GM12801 (cell line): ENCODE results near the gene LPGAT1.

Experiments used
- CTCF ChIP-seq: IDR thresholded peaks from one replicate; pipeline ENCODE4 v1.5.1; 2011; ENCODE audit warnings: control low read depth; ENCODE audit not compliant: insufficient read length; ENCODE audit errors: extremely low read depth

The LPGAT1 gene

DNA sequence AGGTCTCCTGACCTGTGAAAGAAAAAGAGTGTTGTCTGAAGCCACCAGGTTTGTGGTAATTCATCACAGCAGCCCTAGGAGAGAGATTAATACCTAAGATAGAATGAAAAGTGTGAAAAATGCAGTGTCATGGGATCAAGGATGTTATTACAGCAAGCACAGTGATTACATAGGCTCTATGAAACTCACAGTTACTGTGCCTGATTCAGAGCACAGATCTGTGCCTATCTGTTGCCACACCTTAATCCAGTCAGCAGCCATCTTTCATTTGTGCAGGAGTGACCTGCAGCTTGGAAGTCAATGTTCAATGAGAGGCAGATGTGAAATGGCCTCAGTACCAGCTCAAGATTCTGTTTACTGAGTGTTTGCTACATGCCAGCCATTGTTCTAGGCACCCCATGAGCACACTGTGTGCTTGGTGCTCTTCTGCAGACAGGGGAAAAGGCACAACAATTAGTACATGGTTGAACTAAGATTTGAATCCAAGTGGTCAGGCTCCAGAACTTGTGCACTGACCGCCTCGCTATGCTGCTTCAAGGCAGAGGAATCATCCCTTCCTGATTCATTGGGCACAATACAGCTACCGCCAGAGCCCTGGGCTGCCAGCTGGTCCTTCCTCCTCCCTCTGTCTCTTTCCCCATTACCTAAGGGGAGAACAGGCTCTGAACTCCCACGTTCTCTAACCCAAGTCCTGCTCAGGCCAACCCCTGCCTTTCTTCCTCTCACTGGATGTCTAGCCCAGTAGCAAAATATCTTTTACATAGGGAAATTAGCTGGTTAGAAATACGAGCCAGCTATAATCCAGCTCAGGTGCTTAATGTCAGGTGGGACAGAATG lies 98.9 kb downstream of the LPGAT1 start:
- TF ChIP-seq CTCF: no peak

DNA sequence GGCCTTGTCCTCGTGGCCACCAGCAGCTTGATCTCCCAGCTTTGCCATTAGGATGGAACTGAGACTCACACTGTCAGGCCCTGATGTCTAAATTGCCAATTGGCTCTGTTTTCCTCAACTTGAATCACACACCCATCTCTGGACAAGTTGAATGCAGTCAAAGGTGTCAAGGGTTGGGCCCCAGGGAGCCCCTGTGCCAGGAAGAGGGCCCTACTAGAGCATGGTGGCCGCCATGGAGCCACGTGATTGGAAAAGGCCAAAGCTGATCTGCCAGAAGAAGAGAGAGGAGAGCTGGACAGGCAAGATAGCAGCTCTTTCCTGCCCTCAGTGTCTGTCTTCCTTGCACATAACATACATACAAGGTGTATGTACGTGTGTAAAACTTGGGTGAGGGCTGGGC lies 100.2 kb downstream of the LPGAT1 start:
- no peak for TF ChIP-seq CTCF

DNA sequence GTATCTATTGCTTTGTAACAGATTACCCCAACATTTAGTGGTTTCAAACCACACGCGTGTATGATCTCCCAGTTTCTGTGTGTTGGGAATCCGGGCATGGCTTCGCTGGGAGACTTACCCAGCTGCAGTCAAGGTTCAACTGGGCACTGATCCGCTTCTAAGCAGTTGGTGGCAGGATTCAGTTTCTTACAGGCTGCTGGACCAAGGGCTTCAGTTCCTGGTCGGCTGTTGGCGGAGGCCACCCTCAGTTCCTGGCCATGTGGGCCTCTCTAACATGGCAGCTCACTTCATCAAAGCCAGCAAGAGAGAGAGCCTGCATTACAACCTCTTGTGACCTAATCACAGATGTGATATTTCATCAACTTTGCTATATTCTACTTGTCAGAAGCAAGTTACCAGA lies 101.3 kb downstream of the LPGAT1 start:
- no peak for TF ChIP-seq CTCF

- no peak for TF ChIP-seq CTCF
These were observed 104.0 kb downstream of the LPGAT1 start for GRCh38 chr1:211726467-211726995.

GRCh38 chr1:211724687-211725196 lies 105.8 kb downstream of the LPGAT1 start:
- no peak for TF ChIP-seq CTCF

DNA sequence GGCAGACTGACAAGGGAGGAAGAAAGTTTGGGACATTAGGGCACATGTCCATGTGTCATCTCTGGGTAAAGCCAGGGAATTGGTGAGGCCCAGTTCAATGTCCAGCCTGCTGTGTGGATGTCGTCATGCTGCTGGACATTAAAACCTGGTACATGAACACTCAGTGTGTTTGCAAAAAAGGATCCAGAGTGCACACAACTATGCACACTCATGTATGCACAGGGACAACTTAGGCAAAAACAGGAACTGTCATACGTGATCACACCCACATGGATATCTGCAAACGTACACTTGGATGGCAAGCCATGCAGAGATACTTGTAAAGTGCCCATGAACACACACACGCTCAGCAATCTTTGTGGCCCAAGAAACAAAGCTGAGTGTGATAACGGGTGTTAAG lies 107.3 kb downstream of the LPGAT1 start:
- TF ChIP-seq CTCF: no peak

GRCh38 chr1:211722277-211723175 lies 108.0 kb downstream of the LPGAT1 start:
- no peak for TF ChIP-seq CTCF
